Activated CD4-positive, CD25-positive, alpha-beta regulatory T cell treated with anti-CD3 and anti-CD28 coated beads, Interleukin-2, amount 50 U/mL, for 24 hours (primary cell): Measurements from ENCODE around the gene KCNK17.
A peak's percentile ranks its signal among the peaks of the same experiment; 100 is the strongest.

ENCODE experiments used
- ATAC-seq, 2 donors: fragments of 150-1000 bp; cut with Tn5 transposase; one replicate each; pipeline ENCODE4 v1.10.0; 2021; ENCODE audit warnings: mild to moderate bottlenecking in 1 of 2, moderate library complexity in 1 of 2

The KCNK17 gene

DNA sequence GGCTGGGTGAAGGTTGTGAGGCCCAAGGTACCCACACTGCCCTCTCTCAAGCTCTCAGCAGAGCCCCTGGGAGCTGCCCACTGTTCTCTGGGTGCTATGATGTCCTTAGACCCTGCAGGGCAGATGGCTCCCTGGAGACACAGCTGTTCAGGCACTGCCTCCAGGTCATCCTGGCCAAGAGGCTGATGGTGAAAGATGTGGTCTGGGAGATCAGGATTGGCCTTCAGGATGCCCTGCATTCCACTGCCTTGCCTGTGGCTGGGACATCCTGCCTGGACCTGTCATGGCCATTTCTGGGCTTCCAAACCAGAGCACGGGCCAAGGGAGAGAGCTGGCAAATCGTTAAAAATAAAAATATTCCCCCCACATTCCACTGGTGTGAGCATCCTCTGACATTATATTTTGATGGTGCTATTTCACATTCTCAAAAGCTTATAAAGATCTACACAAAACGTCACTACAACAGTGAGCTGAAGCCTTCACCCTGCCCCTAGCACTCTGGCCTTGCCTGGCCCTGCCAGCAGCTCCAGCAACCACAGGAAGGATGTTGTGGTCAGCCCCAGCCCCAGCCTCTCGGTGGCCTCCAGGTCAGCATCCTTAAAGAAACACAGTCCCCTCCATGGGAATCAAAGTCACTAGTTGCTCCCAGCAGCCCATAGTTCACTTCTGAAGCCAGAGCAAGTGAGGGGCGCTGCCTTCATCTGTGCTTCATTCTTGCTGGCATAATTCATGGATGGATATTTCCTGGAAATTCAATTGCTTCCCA, 21.7 kb upstream of the KCNK17 start:
- no peak for ATAC-seq

GRCh38 chr6:39333644-39334438, 19.6 kb upstream of the KCNK17 start:
- no peak for ATAC-seq

DNA sequence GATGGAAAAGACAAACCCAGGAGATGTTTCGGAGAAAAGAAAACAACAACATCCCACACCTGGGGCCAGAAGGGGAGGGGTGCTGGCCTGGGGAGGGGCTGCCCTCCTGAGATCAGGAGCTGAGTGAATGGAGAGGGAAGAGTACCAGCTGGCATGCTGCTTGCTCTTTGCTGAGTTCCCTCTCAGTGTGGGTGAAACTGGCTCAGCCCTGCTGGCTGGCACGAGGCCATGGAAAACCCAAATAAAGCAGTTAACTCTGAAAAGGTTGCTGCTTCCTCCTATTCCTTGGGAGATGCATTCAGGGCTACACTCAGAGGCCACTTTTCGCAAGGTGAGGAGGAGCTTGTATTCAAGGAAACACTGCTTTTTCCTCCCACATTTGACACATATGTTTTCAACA, 16.3 kb upstream of the KCNK17 start:
- ATAC-seq, result no peak

GRCh38 chr6:39330057-39330456, 15.8 kb upstream of the KCNK17 start:
- no peak for ATAC-seq

DNA sequence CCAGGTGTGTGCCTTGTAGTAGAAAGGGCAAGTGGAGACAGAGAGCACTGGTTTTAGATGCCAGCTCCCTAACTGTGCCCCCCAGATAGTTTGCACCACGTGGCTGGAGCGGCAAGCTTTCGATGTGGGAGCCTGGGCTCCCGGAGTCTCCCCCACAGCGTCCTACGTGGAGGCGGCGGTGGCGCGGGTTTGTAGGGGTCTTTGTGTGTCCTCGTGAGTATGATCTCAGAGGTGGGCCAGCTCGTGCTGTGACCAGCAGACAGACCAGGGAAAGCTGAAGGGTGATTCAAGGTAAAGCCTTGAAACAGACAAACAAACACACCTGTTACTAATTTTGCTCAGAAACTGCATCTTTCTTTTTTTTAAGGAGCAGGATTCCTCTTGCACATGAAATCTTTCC, 13.8 kb upstream of the KCNK17 start:
- ATAC-seq, result no peak

- no peak for ATAC-seq
Observed at GRCh38 chr6:39327507-39327906, 13.3 kb upstream of the KCNK17 start.

DNA sequence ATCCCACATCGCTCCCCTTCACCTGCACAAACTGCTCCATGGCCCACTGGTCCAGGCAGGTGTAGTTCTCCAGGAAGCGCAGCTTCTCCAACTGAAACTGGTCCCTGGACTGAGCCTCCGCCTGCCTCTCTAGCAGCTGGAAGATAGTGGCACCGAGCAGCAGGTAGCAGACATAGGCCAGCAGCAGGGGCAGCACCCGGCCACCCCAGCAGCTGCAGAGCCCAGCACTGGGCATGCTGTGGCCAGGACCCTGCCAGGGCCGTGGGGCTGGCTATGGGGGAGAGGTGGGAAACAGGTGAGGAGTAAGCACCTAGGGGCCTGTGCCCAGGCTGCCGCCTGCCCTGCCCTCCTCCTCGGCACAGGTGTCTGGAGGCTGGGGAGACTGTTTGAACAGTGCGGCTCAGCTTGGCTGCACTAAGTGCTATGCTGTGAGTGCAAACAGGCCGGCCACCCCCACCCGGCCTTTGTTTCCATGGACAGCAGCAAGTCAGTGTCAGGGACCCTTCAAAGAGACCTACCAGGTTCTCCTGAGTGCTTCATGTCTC, 8.2 kb upstream of the KCNK17 start, which contains the start of gene KCNK16:
TSS of gene KCNK16 (minus strand) at position 397 of the 545 bp plus-strand sequence. CDS start at position 235, 162 bp downstream.
- ATAC-seq, result no peak

- no peak for ATAC-seq
Observed at GRCh38 chr6:39321761-39322160, 7.5 kb upstream of the KCNK17 start.

DNA sequence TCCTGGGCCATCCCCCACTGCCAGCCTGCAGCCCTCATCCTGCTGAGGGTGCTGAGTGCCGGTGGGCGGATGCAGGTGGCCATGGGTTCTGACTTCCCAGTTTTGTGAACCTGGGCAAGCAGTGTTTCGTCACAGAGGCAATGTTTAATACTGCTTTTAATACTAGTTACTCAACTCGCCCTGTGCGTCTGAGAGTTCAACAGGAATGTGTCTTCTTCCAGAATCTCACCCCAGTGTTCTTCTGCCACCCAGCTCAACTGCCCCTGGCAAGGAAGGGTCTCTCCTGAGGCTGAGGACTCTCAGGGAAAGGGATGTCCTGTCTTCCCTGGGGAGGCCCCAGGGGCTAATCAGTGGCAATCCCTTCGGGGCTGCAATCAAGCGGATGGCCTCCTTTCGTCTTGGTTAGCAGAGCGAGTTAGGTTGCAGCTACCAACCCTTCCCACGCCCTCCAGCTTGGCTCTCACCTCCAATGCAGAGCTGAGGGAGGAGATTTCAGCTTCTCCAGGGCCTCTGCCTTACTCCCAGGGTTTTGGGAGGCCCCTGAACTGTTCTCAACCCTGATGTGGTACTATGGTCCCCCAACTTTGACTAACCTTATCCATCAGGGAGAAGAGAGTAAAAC, 6.3 kb upstream of the KCNK17 start:
- ATAC-seq, result no peak

GRCh38 chr6:39319621-39320362, 5.6 kb upstream of the KCNK17 start:
- ATAC-seq, result no peak

DNA sequence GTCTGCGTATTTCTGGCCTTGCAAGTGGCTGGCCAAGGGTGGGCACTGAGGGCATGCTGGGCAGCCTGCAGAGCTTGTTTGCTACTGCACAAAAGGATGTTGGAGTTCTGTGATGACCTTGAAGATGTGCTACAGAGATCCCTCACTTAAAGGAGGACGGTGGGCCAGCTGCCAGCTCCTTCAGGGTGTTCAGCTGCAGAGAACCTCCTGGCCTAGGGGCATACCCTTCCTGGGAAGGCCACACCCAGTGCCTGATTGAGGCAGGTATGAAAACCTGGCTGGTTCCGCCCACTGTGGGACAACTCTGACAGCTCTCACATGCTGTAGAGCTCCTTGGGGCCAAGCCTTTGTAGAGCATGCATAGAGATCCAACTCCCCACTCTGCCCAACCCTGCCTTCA, 3.0 kb upstream of the KCNK17 start:
- no peak for ATAC-seq

DNA sequence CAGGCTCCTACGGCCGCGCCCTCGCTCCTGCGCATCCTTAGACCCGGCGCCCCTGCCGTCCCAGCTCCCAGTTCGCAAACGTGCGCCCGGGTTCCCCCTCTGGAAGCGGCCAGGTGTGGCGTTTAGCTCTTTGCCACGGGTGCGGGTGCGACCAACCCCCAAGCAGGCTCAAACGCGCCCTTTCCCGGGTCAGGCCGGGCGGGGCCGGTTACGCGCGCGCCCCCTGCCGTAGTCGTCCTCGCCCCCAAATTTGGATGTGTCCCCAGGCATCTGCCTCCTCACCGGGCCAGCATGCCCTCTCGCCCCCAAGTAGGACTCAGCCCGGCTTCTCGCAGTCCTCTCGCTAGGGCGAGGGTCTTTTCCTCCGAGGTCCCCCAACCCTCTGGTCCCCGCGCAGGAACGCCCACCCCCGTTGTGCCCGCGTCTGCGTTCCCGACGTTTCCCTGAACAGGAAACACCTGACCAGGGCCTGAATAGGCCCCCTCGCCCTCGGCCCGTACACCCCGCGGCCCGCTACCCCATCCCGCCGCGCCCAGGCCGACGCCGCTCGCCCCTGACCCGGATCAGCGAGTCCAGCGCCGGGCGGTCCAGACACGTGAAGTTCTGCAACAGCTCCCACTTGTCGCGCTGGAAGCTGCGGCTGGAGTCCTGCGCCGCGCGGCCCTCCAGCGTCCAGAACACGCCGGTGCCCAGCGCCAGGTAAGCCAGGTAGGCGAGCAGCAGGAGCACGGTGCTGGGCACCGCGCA, 520 bp downstream of the KCNK17 start:
- ATAC-seq, result no peak

GRCh38 chr6:39312912-39313525, 1.2 kb downstream of the KCNK17 start:
- no peak for ATAC-seq

DNA sequence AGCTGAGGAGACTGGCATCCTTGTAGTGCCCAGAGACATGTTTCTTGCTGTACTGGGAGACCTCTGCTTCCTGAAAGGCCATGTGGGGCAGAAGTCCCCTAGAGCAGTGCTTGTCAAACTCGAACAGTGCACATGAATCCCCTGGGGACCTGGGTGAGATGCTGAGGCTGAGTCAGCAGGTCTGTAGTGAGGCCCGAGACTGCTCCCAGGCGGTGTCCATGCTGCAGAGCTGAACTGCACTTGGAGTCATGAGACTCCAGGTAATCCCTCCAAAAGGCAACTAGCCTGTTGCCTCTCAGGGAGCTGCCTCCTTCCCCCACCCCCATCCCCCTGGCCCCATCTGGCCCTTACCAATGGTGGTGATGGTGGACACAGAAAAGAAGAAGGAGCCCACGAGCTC, 3.7 kb downstream of the KCNK17 start:
- ATAC-seq, result no peak

DNA sequence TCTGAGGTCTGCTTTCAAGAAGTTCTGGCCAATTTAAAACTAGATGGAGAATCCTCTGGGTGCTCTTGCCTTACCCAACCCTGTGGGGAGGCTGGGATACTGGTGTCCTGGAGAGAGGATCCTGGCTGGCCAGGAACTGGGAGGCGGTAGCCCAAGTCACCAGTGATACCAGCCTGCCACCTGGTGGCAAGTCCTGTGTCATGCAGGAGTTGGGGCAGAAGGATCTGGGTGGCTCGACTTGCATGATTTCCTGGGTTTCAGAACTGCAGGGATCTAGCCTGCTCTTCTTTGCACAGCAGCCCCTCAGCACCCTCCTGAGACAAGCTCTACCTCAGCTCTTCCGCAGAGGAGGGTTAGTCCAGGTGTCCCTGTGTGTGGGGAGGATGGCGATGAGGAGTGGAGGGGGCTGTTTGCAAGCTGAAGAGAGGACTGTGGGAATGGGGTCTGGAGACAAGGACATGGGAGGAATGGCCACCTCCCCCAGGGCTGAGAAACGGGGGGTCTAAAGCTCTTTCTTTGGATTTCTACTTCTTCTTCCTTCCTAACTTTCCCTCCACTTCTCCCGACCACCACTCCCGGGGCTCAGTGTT, 4.2 kb downstream of the KCNK17 start:
- peak in 1 of 2 donors; percentile 49 for ATAC-seq

- ATAC-seq, result no peak
Observed at GRCh38 chr6:39307462-39307861, 6.8 kb downstream of the KCNK17 start.

GRCh38 chr6:39304951-39305350, 9.3 kb downstream of the KCNK17 start:
- no peak for ATAC-seq

GRCh38 chr6:39303425-39304153, 10.6 kb downstream of the KCNK17 start:
- ATAC-seq, result no peak

DNA sequence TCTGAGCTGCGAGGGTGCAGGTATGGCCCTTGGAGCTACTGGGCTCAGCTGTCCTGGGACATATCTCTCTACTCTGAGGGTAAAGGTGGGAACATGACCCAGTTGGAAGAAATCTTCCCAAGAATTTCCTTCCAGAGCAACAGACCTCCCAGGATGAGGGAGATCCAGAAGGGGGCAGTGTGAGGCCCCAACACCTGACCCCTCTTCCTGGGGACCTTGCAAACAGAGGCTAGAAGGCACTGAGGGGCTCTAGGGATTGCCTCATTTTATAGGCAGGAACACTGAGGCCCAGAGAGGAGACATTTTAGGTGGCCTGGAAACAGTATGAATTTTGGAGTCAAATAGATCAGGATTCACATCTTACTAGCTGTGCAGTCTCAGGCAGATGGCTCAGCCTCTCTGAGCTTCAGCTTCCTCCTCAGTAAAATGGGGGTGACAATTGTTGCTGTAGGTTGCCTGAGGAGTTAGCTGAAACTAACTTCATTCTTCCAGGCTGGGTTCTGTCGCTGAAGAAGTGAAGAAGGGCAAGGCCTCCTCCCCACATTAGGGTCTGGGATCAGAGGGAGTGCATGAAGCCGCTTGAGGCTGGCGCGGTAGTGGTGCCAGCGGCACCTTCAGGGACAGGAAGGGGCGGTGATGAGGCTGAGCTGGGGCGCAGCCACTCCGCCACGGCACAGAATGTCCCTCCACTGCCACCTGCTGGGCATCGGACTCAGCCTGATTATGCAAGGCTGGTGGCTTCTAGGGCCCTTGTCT, 11.4 kb downstream of the KCNK17 start:
- ATAC-seq, result peak; percentile 90 to 95
